HL-60 (cell line): ENCODE results near the gene CST9L.

Experiments used
- DNase-seq, 2 experiments: peaks; one replicate each; pipeline ENCODE4 v3.0.0-alpha.2; 2010 to 2020; ENCODE audit warnings: low read depth in 1 of 2, low spot score in 1 of 2
- H3K27ac ChIP-seq: fragments of 250-450 bp; sonication (Bioruptor Pico); replicated peaks from 2 replicates; pipeline ENCODE4 v1.5.1; 2020; ENCODE audit warnings: mild to moderate bottlenecking, moderate library complexity
- H3K27me3 ChIP-seq: fragments of 250-450 bp; sonication (Bioruptor Pico); 2 replicates; pipeline ENCODE4 v1.5.1; 2021; ENCODE audit warnings: mild to moderate bottlenecking, moderate library complexity; ENCODE audit not compliant: insufficient read depth, poor library complexity, severe bottlenecking
- H3K4me3 ChIP-seq: replicated peaks from 2 replicates; pipeline ENCODE4 v1.5.1; 2011; ENCODE audit warnings: mild to moderate bottlenecking, control low read depth, low read length; ENCODE audit not compliant: insufficient read depth
- GABPA ChIP-seq: IDR thresholded peaks from 2 replicates; pipeline ENCODE4 v1.6.1; 2012; ENCODE audit warnings: low read depth
- POLR2AphosphoS5 ChIP-seq: IDR thresholded peaks from 2 replicates; pipeline ENCODE4 v1.6.1; 2012; ENCODE audit warnings: low read depth
- REST ChIP-seq: IDR thresholded peaks from 2 replicates; pipeline ENCODE4 v1.6.1; 2012; ENCODE audit warnings: low read depth; ENCODE audit not compliant: insufficient replicate concordance
- SPI1 ChIP-seq: IDR thresholded peaks from 2 replicates; pipeline ENCODE4 v1.6.1; 2012; ENCODE audit warnings: low read depth, mild to moderate bottlenecking, borderline replicate concordance
- TF ChIP-seq, protein P1 (sequence below): IDR thresholded peaks from one replicate; pipeline ENCODE4 v1.5.1; 2011; ENCODE audit warnings: low read length, control low read depth, inconsistent platforms; ENCODE audit not compliant: insufficient read depth

The CST9L gene

DNA sequence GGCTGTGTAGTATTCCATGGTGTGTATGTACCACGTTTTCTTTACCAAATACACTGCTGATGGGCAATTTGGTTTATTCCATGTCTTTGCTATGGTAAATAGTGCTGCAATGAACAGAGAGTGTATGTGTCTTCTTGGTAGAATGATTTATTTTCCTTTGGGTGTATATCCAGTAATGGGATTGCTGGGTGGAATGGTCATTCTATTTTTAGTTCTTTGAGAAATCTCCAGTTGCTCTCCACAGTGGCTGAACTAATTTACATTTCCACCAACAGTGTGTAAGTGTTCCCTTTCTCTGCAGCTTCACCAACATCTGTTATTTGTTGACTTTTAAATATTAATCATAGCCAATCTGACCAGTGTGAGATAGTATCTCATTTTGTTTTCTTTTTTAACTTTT lies 13.9 kb downstream of the CST9L start:
- DNase-seq, result no peak
- H3K4me3 ChIP-seq, result no peak overlapping the region
- no peak overlapping the region for H3K27ac ChIP-seq
- peaks cover 3% of the 10 kb centered on the region for H3K27me3 ChIP-seq
- no peak for TF ChIP-seq SPI1
- TF ChIP-seq, protein P1, sequence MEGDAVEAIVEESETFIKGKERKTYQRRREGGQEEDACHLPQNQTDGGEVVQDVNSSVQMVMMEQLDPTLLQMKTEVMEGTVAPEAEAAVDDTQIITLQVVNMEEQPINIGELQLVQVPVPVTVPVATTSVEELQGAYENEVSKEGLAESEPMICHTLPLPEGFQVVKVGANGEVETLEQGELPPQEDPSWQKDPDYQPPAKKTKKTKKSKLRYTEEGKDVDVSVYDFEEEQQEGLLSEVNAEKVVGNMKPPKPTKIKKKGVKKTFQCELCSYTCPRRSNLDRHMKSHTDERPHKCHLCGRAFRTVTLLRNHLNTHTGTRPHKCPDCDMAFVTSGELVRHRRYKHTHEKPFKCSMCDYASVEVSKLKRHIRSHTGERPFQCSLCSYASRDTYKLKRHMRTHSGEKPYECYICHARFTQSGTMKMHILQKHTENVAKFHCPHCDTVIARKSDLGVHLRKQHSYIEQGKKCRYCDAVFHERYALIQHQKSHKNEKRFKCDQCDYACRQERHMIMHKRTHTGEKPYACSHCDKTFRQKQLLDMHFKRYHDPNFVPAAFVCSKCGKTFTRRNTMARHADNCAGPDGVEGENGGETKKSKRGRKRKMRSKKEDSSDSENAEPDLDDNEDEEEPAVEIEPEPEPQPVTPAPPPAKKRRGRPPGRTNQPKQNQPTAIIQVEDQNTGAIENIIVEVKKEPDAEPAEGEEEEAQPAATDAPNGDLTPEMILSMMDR, result no peak
- TF ChIP-seq REST, result no peak
- no peak for TF ChIP-seq GABPA
- no peak for TF ChIP-seq POLR2AphosphoS5

DNA sequence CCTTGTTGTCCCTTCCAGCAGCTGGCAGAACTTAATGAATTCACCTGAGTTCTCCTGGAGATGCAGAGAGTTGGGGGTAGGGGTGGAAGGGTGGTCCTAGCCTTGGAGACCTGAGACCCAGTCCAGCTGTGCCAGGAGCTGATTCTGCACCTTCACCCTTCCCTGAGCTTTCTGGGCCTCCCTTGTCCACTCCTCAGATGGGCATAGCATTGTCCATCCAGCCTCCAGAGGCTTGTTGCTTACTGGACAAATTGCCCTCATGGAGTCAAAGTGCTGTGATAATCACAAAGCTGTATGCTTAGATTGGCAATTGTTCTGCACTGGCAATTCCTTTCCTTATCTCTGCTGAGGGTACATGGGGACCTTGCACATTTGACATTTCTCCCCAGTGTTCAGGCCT lies 16.5 kb downstream of the CST9L start:
- no peak overlapping the region for H3K27ac ChIP-seq
- TF ChIP-seq SPI1 (no peak), GABPA (no peak), REST (no peak), POLR2AphosphoS5 (no peak)
- TF ChIP-seq, protein P1, result no peak
- H3K27me3 ChIP-seq, result no peaks in the 10 kb centered on the region
- no peak for DNase-seq
- H3K4me3 ChIP-seq, result no peak overlapping the region

DNA sequence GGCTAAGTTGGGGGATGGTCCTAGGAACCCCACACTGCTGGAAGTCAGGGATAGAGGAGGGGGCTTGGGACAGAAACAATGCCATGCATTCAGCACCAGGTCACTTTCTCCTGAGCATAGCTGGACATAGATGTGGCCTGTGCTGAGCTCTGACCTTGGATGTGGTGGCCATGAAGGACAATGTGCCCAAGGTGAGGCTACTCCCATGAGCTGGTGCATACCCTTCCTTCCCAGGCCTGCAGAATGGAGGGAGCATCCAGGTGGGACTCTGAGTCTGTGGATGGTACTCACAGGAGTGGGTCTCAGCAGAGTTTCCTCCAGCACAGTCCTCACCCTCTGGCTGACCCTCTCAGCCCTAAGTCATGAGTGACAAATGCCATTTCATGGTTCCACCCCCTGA lies 16.9 kb downstream of the CST9L start:
- no peak for DNase-seq
- TF ChIP-seq GABPA, result no peak
- TF ChIP-seq POLR2AphosphoS5, result no peak
- TF ChIP-seq REST, result no peak
- TF ChIP-seq, protein P1, result no peak
- H3K27ac ChIP-seq, result no peak overlapping the region
- no peaks in the 10 kb centered on the region for H3K27me3 ChIP-seq
- H3K4me3 ChIP-seq, result no peak overlapping the region
